HCT116 (cell line): ENCODE results near the gene TOP3B. TPM values are rescaled to one million over a fixed set of nuclear protein-coding genes. Genes with fewer than 3 reads are reported as not detected.

Source experiments
- ATAC-seq: fragments of 200-7000 bp; cut with Tn5 transposase; 2 replicates; pipeline ENCODE4 v1.9.1; 2020; ENCODE audit warnings: mild to moderate bottlenecking, moderate library complexity
- BruUV-seq: library from RNA; stranded (reverse); fragments of 400-500 nt; replicated peaks from 2 replicates; lab custom pipeline; 2021; lab: Mats Ljungman, UMichigan
- CTCF ChIA-PET: fragments of 300-600 bp; sonication (Branson Sonifier 250); formaldehyde crosslinking; loops from one replicate; lab custom pipeline; 2021; ENCODE audit warnings: antibody characterized with exemption; lab: Charles Lee
- POLR2A ChIA-PET: fragments of 300-600, 350-600 bp; sonication (Branson Sonifier 250); formaldehyde crosslinking; loops from one replicate; lab custom pipeline; 2021; ENCODE audit warnings: antibody characterized with exemption; lab: Charles Lee
- RAD21 ChIA-PET, 2 experiments: fragments of 300-600 bp; sonication (Branson Sonifier 250); formaldehyde crosslinking; loops; one replicate each; lab custom pipeline; 2023; ENCODE audit warnings: low total read pairs in 2 of 2; ENCODE audit not compliant: uncharacterized antibody in 2 of 2, unreplicated experiment in 2 of 2, low non-redundant PET in 1 of 2; lab: Charles Lee
- DNase-seq: peaks from one replicate; pipeline ENCODE4 v3.0.0-alpha.2; 2010; ENCODE audit warnings: low read depth, low spot score
- H2AFZ ChIP-seq: fragments of 200-600 bp; shearing (Covaris generic), sonication (generic); 2 replicates; pipeline ENCODE4 v1.6.1; 2017; ENCODE audit warnings: low read depth, mixed run types, mixed read lengths, antibody characterized with exemption, low read length; ENCODE audit not compliant: poor library complexity, severe bottlenecking
- H3K27ac ChIP-seq: 2 replicates; pipeline ENCODE4 v1.5.1; 2012; ENCODE audit warnings: low read depth, low read length
- H3K27me3 ChIP-seq: fragments of 200-600 bp; sonication (generic); 2 replicates; pipeline ENCODE4 v1.6.1; 2016; ENCODE audit warnings: mixed run types, low read length, mixed read lengths; ENCODE audit not compliant: insufficient read depth
- H3K36me3 ChIP-seq, 2 experiments: fragments of 200-500 bp in 1 of 2; fragments of 200-600 bp in 1 of 2; sonication (Bioruptor generic) in 1 of 2; sonication (generic) in 1 of 2; 2 replicates each; pipeline versions ENCODE4 v1.5.1 to v1.6.1; 2014 to 2016; ENCODE audit warnings: low read length in 2 of 2, inconsistent platforms in 1 of 2, mixed read lengths in 1 of 2, mixed run types in 1 of 2; ENCODE audit not compliant: insufficient read depth in 2 of 2, control insufficient read depth in 1 of 2
- H3K4me1 ChIP-seq, 2 experiments: fragments of 200-600 bp in 1 of 2; sonication (generic) in 1 of 2; 2 replicates each; pipeline versions ENCODE4 v1.5.1 to v1.6.1; 2012 to 2017; ENCODE audit warnings: low read length in 2 of 2, inconsistent platforms in 1 of 2, mild to moderate bottlenecking in 1 of 2, mixed read lengths in 1 of 2, mixed run types in 1 of 2, moderate library complexity in 1 of 2; ENCODE audit not compliant: insufficient read depth in 2 of 2, control insufficient read depth in 1 of 2
- H3K4me2 ChIP-seq: fragments of 200-600 bp; sonication (generic); 2 replicates; pipeline ENCODE4 v1.6.1; 2017; ENCODE audit warnings: mixed run types, low read length, mixed read lengths
- H3K4me3 ChIP-seq, 2 experiments: fragments of 200-600 bp in 1 of 2; sonication (generic) in 1 of 2; replicated peaks in 1 of 2; 2 replicates each; pipeline ENCODE4 v1.5.1; 2011 to 2016; ENCODE audit warnings: low read length in 2 of 2, control low read depth in 1 of 2, low read depth in 1 of 2, mild to moderate bottlenecking in 1 of 2, mixed read lengths in 1 of 2, mixed run types in 1 of 2
- H3K79me2 ChIP-seq: fragments of 200-600 bp; sonication (generic); 2 replicates; pipeline ENCODE4 v1.6.1; 2017; ENCODE audit warnings: mild to moderate bottlenecking, mixed run types, low read length, moderate library complexity, mixed read lengths; ENCODE audit not compliant: insufficient read depth
- H3K9ac ChIP-seq: fragments of 200-600 bp; sonication (generic); 2 replicates; pipeline ENCODE4 v1.6.1; 2016; ENCODE audit warnings: low read length, mixed read lengths
- H3K9me2 ChIP-seq: fragments of 200-600 bp; sonication (generic), shearing (Covaris generic); 2 replicates; pipeline ENCODE4 v1.6.1; 2017; ENCODE audit warnings: mixed run types, mild to moderate bottlenecking, moderate library complexity; ENCODE audit not compliant: insufficient read depth
- H3K9me3 ChIP-seq, 2 experiments: fragments of 200-500 bp in 1 of 2; fragments of 200-600 bp in 1 of 2; sonication (Bioruptor generic) in 1 of 2; sonication (generic) in 1 of 2; 2 replicates each; pipeline ENCODE4 v1.6.1; 2014 to 2017; ENCODE audit warnings: low read length in 2 of 2, mixed read lengths in 2 of 2, inconsistent platforms in 1 of 2, low read depth in 1 of 2, mild to moderate bottlenecking in 1 of 2, mixed run types in 1 of 2, moderate library complexity in 1 of 2; ENCODE audit not compliant: control insufficient read depth in 1 of 2, insufficient read depth in 1 of 2
- H4K20me1 ChIP-seq: fragments of 200-600 bp; sonication (generic), shearing (Covaris generic); 2 replicates; pipeline ENCODE4 v1.6.1; 2017; ENCODE audit warnings: mixed run types, mild to moderate bottlenecking, moderate library complexity; ENCODE audit not compliant: insufficient read depth
- EGR1 ChIP-seq: IDR thresholded peaks from 2 replicates; pipeline ENCODE4 v1.6.1; 2012; ENCODE audit warnings: low read depth
- EZH2 ChIP-seq: fragments of 200-600 bp; sonication (generic); IDR thresholded peaks from 2 replicates; pipeline ENCODE4 v1.6.1; 2017; ENCODE audit warnings: antibody characterized with exemption, mixed run types
- EZH2phosphoT487 ChIP-seq: fragments of 200-600 bp; IDR thresholded peaks from 2 replicates; pipeline ENCODE4 v1.6.1; 2018; ENCODE audit warnings: antibody characterized with exemption, borderline replicate concordance
- FOSL1 ChIP-seq: IDR thresholded peaks from 2 replicates; pipeline ENCODE4 v1.6.1; 2012; ENCODE audit warnings: low read depth
- JUND ChIP-seq: IDR thresholded peaks from 2 replicates; pipeline ENCODE4 v1.6.1; 2012
- MAX ChIP-seq: IDR thresholded peaks from 2 replicates; pipeline ENCODE4 v1.6.1; 2012
- POLR2A ChIP-seq: IDR thresholded peaks from 2 replicates; pipeline ENCODE4 v1.7.0; 2011; ENCODE audit warnings: borderline replicate concordance; ENCODE audit not compliant: insufficient read depth, insufficient read length; ENCODE audit errors: extremely low read depth
- RAD21 ChIP-seq: IDR thresholded peaks from 2 replicates; pipeline ENCODE4 v1.6.1; 2012; ENCODE audit warnings: low read depth, mild to moderate bottlenecking
- REST ChIP-seq: IDR thresholded peaks from 2 replicates; pipeline ENCODE4 v1.6.1; 2012; ENCODE audit warnings: low read depth
- SIN3A ChIP-seq: IDR thresholded peaks from 2 replicates; pipeline ENCODE4 v1.6.1; 2012; ENCODE audit warnings: low read depth
- SP1 ChIP-seq: IDR thresholded peaks from 2 replicates; pipeline ENCODE4 v1.6.1; 2012; ENCODE audit warnings: low read depth
- SRF ChIP-seq: IDR thresholded peaks from 2 replicates; pipeline ENCODE4 v1.6.1; 2012; ENCODE audit warnings: low read depth
- TCF7L2 ChIP-seq: IDR thresholded peaks from 2 replicates; pipeline ENCODE4 v1.7.0; 2011; ENCODE audit warnings: borderline replicate concordance, inconsistent platforms; ENCODE audit not compliant: insufficient read depth, insufficient read length; ENCODE audit errors: extremely low read depth
- YY1 ChIP-seq: IDR thresholded peaks from 2 replicates; pipeline ENCODE4 v1.6.1; 2011; ENCODE audit warnings: low read length, low read depth, moderate library complexity, mild to moderate bottlenecking; ENCODE audit not compliant: insufficient replicate concordance; ENCODE audit errors: extremely low read depth
- intact Hi-C: fragments of 100-400 bp; cut with micrococcal nuclease; formaldehyde crosslinking; loops from 2 replicates; pipeline ENCODE4 v1.10.0; 2022
- total RNA-seq: library from RNA; stranded (reverse); gene quantifications from one replicate; pipeline ENCODE4 v1.2.1, GENCODE V29; 2021; ENCODE audit not compliant: unreplicated experiment

Gene TOP3B
- total RNA-seq, 1 experiment from 2014 or later: 50.1 TPM

GRCh38 chr22:22021162-22021750 lies 38.7 kb upstream of the TOP3B start:
- ChIA-PET CTCF (interaction anchor here (1.0 kb wide), 1 partner anchor 40 kb away, joined by 3 read pairs; no protein-coding TSS in a partner anchor), RAD21 (no interaction called here), POLR2A (no interaction called here)
- H3K4me3 ChIP-seq: no peak overlapping the region
- no peaks in the 10 kb centered on the region for H4K20me1 ChIP-seq
- H2AFZ ChIP-seq: no peak overlapping the region
- no peak overlapping the region for H3K9ac ChIP-seq
- DNase-seq (no peak), ATAC-seq (no peak)
- no peaks in the 10 kb centered on the region for H3K79me2 ChIP-seq
- no peaks in the 10 kb centered on the region for H3K36me3 ChIP-seq
- H3K4me1 ChIP-seq: no peaks in the 10 kb centered on the region
- H3K9me2 ChIP-seq: no peaks in the 10 kb centered on the region
- H3K9me3 ChIP-seq: no peaks in the 10 kb centered on the region
- BruUV-seq: no TSS peak
- intact Hi-C loops: no loop called here
- no peaks in the 10 kb centered on the region for H3K27me3 ChIP-seq
- no peak overlapping the region for H3K4me2 ChIP-seq
- no peak for TF ChIP-seq RAD21
- no peak for TF ChIP-seq JUND
- TF ChIP-seq SP1: no peak
- no peak for TF ChIP-seq POLR2A
- no peak for TF ChIP-seq MAX
- TF ChIP-seq EZH2phosphoT487: no peak
- no peak for TF ChIP-seq FOSL1
- no peak for TF ChIP-seq TCF7L2
- no peak for TF ChIP-seq REST
- TF ChIP-seq SRF: no peak
- TF ChIP-seq YY1: no peak
- TF ChIP-seq EZH2: no peak
- TF ChIP-seq EGR1: no peak
- TF ChIP-seq SIN3A: no peak
- no peak overlapping the region for H3K27ac ChIP-seq
